ENCODE data around the gene RAMAC. TPM values are rescaled to one million over a fixed set of nuclear protein-coding genes. Genes with fewer than 3 reads are reported as not detected.
A peak's percentile ranks its signal among the peaks of the same experiment; 100 is the strongest.

RAMAC gene
- total RNA-seq, 1 experiment from 2014 or later, result 46.5 TPM

- DNase-seq (ENCODE audit: low read depth, low spot score), result no peak
Observed at GRCh38 chr15:82963471-82964341, 22.3 kb upstream of the RAMAC start.

GRCh38 chr15:82964890-82965289 lies 21.1 kb upstream of the RAMAC start:
- in situ Hi-C loops (cut with HindIII; ENCODE audit: low pct_unique_long_range_greater_than_20kb, low sequenced_read_pairs), result no loop called here

More at GRCh38 chr15:82963471-82964341, 22.3 kb upstream of the RAMAC start:
- in situ Hi-C loops (cut with HindIII; ENCODE audit: low pct_unique_long_range_greater_than_20kb, low sequenced_read_pairs), result no loop called here

DNA sequence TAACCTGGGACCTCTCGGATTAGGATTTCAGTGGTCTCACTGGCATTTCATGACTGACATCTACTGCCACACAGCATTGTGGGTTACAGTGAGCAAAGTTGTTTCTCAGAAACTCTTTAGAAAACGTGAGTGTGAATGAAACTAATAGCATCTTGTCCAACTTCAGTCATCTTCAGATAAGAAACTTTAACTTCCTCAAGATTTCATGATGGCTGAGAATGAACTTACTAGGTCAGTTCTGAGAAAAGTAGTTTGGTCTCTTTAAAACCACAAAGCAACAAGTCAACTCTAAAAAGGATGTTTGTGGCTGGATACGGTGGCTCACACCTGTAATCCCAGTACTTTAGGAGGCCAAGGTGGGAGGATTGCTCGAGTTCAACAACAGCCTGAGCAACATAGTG lies 19.3 kb upstream of the RAMAC start:
- in situ Hi-C loops (cut with HindIII; ENCODE audit: low pct_unique_long_range_greater_than_20kb, low sequenced_read_pairs), result no loop called here
- no peak for DNase-seq (ENCODE audit: low read depth, low spot score)

More at GRCh38 chr15:82964890-82965289, 21.1 kb upstream of the RAMAC start:
- DNase-seq (ENCODE audit: low read depth, low spot score), result no peak

DNA sequence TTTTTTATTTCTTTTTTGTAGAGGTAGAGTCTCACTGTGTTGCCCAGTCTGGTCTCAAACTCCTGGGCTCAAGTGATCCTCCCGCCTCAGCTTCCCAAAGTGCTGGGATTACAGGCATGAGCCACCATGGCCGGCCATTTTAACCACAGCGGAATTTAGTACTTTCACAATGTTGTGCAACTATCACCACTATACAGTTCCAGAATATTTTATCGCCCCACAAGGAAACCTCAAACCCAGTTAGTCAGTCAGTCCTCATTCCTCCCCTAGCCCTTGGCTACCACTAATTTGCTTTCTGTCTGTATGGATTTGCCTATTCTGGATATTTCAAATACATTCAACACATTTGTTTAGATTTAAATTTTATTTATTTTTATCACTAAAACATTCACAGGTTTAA lies 17.9 kb upstream of the RAMAC start:
- in situ Hi-C loops (cut with HindIII; ENCODE audit: low pct_unique_long_range_greater_than_20kb, low sequenced_read_pairs), result no loop called here
- DNase-seq (ENCODE audit: low read depth, low spot score), result no peak

DNA sequence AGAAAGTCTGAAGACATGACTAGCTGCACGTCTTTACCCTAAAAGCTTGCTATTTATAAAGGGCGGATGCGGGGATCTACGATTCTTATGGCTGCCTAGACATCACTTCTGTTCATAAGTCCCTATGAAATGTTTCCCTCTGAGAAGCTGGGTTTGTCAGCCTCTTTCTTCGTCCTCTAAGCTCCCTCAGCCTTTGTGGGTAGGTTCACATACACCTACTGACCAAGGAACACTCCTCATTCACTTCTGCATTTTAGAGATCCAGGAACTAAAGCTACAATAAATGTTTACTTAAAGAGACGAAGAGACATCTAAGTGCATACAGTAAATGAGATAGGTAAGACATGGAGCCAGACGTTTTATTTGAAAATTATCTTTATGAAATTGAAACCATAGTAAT lies 16.7 kb upstream of the RAMAC start:
- in situ Hi-C loops (cut with HindIII; ENCODE audit: low pct_unique_long_range_greater_than_20kb, low sequenced_read_pairs), result no loop called here
- no peak for DNase-seq (ENCODE audit: low read depth, low spot score)

DNA sequence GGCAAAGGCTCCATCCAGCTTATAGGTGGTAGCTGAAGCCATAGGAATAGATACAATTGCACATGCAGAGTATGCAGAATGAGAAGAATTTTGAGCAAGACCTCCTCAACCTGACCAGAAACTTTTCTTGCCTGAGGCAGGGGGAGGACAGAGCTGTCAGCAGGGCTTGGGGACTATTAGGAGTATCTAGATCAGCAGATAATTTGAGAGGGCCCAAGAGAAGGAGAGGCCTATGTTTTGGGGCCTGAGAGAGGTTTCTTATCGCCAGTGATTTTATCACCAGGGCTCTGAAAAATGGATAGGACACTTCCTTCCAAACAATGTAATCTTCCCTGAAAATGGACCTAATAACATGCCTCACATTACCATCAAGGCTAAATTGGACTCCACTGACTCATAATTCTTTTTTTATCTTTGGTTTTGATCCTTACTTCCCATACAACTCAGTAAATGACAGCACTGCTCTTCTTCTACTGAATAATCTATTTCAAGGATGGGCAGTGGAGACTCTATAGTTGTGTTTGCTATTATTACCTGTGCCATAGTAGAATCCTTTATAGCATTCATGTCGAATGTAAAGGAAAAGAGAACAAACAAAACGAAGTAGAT lies 15.8 kb upstream of the RAMAC start:
- in situ Hi-C loops (cut with HindIII; ENCODE audit: low pct_unique_long_range_greater_than_20kb, low sequenced_read_pairs), result no loop called here
- no peak for DNase-seq (ENCODE audit: low read depth, low spot score)

DNA sequence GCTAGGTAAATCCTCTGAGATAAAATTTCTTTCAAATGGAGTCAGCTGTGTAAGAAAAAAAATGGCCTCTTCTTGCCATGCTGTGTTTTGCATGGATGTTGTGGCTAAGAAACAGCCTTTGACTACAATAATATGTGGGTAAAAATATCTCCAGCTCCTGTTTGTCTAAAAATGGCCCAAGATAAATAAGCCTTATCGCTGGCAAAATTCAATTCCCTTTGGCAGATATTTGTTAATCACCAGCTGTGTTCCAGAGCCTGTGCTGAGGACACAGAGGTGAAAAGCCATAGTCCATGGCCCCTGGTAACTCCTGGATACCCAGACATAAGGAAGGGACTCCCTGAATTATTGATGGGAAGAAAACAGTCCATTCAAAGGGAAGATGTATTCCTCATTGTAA lies 15.3 kb upstream of the RAMAC start:
- DNase-seq (ENCODE audit: low read depth, low spot score), result no peak
- in situ Hi-C loops (cut with HindIII; ENCODE audit: low pct_unique_long_range_greater_than_20kb, low sequenced_read_pairs), result no loop called here

- in situ Hi-C loops (cut with HindIII; ENCODE audit: low pct_unique_long_range_greater_than_20kb, low sequenced_read_pairs), result no loop called here
- DNase-seq (ENCODE audit: low read depth, low spot score), result no peak
Observed at GRCh38 chr15:82971218-82971984, 14.6 kb upstream of the RAMAC start.

- DNase-seq (ENCODE audit: low read depth, low spot score), result no peak
- in situ Hi-C loops (cut with HindIII; ENCODE audit: low pct_unique_long_range_greater_than_20kb, low sequenced_read_pairs), result no loop called here
Observed at GRCh38 chr15:82972990-82973389, 13.0 kb upstream of the RAMAC start.

DNA sequence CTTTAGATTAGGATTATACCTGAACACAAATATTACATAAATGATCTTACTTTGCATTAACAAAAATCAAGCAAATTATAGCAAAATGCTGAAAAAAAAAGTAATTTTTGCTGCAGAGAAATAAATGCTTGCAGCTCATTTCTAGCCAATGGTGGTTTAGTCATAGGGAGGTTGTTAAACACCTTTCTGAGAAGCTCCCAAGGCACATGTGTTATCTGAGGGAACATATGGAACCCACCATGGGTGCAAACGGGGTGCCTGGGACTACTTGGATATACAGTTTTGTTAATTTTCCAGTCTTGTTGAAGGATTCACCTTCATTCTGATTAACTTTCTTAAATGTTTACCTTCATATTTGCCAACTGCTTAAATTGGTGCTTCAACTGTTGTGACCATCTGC lies 8.9 kb upstream of the RAMAC start:
- DNase-seq (ENCODE audit: low read depth, low spot score), result no peak
- in situ Hi-C loops (cut with HindIII; ENCODE audit: low pct_unique_long_range_greater_than_20kb, low sequenced_read_pairs), result no loop called here

DNA sequence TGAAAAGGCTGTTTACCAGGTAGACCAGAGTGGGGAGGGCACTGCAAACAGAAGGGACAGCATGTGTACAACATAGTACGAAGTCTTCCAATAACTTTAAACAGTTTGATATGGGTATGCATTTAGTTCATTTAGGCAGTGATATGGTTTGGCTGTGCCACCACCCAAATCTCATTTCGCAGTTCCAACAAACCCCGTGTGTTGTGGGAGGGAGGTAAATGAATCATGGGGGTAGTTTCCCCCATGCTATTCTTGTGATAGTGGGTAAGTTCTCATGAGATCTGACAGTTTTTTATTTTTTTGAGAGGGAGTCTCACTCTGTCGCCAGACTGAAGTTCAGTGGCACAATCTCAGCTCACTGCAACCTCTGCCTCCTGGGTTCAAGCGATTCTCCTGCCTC lies 7.6 kb upstream of the RAMAC start:
- DNase-seq (ENCODE audit: low read depth, low spot score), result no peak
- in situ Hi-C loops (cut with HindIII; ENCODE audit: low pct_unique_long_range_greater_than_20kb, low sequenced_read_pairs), result no loop called here

GRCh38 chr15:82979726-82980125 lies 6.3 kb upstream of the RAMAC start:
- in situ Hi-C loops (cut with HindIII; ENCODE audit: low pct_unique_long_range_greater_than_20kb, low sequenced_read_pairs), result no loop called here

DNA sequence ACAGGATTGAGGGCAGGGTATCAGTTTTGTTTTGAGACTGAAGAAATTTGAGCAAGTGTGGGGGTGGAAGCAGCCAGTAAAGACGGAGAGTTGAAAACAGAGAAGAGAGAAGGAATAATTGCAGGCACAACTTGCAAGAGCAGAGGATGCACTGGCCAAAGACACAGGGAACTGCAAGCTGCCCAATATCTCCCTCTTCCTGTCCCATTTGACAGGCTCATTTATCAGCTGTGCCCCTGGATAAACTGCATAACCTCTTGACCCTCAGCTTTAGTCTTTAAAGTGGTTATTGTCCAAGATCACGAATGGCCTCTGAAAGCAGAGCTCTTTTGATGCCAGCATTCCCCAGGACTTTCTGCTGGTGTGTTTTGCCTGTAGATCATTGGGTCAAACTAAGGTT lies 5.0 kb upstream of the RAMAC start:
- DNase-seq (ENCODE audit: low read depth, low spot score), result no peak
- in situ Hi-C loops (cut with HindIII; ENCODE audit: low pct_unique_long_range_greater_than_20kb, low sequenced_read_pairs), result no loop called here

More at GRCh38 chr15:82979726-82980125, 6.3 kb upstream of the RAMAC start:
- no peak for DNase-seq (ENCODE audit: low read depth, low spot score)

DNA sequence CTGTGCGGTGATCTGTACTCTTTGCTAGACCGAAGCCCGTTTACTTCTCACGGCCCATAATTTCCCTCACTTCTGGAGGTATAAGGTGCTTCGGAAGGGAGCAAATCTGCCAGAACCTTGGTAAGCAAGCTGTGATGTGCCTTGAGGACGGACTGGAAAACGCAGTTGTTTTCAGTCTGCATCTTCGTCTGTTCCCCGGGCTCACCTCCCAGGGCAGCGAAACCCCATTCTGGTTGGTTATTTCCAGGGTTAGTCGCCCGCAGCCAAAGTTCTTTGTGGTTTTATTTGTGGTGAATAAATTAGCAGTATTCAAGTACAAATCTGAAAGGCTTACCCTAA lies 401 bp downstream of the RAMAC start:
- no peak for DNase-seq (ENCODE audit: low read depth, low spot score)
- in situ Hi-C loops (cut with HindIII; ENCODE audit: low pct_unique_long_range_greater_than_20kb, low sequenced_read_pairs), result no loop called here

GRCh38 chr15:82992436-82992998 lies 6.5 kb downstream of the RAMAC start:
- in situ Hi-C loops (cut with HindIII; ENCODE audit: low pct_unique_long_range_greater_than_20kb, low sequenced_read_pairs), result no loop called here
- no peak for DNase-seq (ENCODE audit: low read depth, low spot score)

DNA sequence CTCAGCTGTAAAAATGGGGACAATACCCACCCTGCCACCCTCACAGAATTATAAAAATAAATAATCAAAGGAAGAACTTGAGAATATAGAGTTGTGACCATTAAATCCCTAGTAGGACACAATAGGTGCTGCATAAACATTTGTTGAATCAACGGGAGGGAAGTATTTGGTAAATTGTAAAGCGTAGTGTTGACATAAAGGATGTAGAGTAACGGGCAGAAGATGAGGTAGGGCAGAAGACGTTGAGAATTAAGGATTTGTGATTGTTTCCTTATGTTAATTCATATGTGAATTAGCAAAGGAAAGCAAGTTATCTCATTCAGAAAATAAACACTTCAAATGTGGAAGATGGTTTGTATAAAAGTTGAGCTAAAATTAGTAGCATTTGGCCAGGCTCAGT lies 7.1 kb downstream of the RAMAC start:
- DNase-seq (ENCODE audit: low read depth, low spot score), result no peak

GRCh38 chr15:82995076-82995475 lies 9.1 kb downstream of the RAMAC start:
- no peak for DNase-seq (ENCODE audit: low read depth, low spot score)
- in situ Hi-C loops (cut with HindIII; ENCODE audit: low pct_unique_long_range_greater_than_20kb, low sequenced_read_pairs), result no loop called here

More for the DNA sequence above, 7.1 kb downstream of the RAMAC start:
- in situ Hi-C loops (cut with HindIII; ENCODE audit: low pct_unique_long_range_greater_than_20kb, low sequenced_read_pairs), result no loop called here

DNA sequence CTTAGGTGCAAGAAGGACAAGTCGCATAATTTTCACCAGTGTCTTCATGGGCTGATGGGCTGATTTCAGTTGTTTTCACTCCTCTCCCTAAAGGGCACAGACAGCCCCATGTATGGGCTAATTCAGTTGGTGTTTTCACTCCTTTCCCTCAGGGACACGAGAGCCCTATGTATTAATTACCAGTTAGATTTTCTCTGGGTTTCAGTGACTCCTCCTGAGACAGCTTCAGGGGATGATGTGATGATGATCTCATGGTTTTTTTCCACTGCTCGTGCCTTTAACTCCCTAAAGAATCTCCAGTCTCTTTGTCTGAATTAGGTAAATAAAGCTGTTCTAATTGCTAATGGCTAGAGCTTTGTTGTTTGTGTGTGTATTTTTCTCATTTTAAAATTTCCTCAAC lies 9.9 kb downstream of the RAMAC start:
- DNase-seq (ENCODE audit: low read depth, low spot score), result peak; percentile 22

More for the DNA sequence above, 9.9 kb downstream of the RAMAC start:
- in situ Hi-C loops (cut with HindIII; ENCODE audit: low pct_unique_long_range_greater_than_20kb, low sequenced_read_pairs), result no loop called here
